ENCODE data around the gene NPTX2. TPM values are rescaled to one million over a fixed set of nuclear protein-coding genes. Genes with fewer than 3 reads are reported as not detected.
A peak's percentile ranks its signal among the peaks of the same experiment; 100 is the strongest.

The NPTX2 gene
- total RNA-seq, 1 donor from 2014 or later = 5.6 TPM

DNA sequence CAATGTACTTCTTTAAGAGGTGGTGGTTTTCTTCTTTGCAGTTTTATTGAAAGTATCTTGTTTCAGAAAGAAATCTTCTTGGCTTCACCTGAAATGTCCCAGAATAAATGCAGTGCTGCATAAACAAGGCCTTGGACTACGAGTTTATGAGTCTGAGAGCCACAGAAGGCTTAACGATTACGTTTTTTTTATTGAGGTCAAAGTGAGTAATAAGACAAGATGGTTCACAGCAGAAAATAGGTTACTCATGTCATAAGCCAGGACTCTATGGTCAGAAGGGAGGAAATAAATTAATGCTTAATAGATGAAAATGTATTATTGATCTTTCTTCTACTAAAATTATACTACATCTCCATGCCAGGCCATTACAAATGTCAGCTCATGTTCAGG, 13.7 kb upstream of the NPTX2 start:
- H3K36me3 Mint-ChIP-seq = no peaks in the 10 kb centered on the region
- H3K27ac Mint-ChIP-seq = no peak overlapping the region
- Histone ChIP-seq H3K27me3 (peaks cover 23% of the 10 kb centered on the region), H3K4me2 (no peak overlapping the region), H3K9me3 (ENCODE audit: low read depth) (no peaks in the 10 kb centered on the region), H3K27ac (no peak overlapping the region), H3K9ac (no peak overlapping the region), H3K79me2 (ENCODE audit: low read depth) (no peaks in the 10 kb centered on the region), H3K36me3 (no peaks in the 10 kb centered on the region), H3K4me1 (peaks cover 8% of the 10 kb centered on the region), H2AFZ (replicated peaks) (no peak overlapping the region), H4K20me1 (ENCODE audit: low read depth) (no peaks in the 10 kb centered on the region), H3F3A (ENCODE audit: low read depth) (no peaks in the 10 kb centered on the region), H3K4me3 (no peak overlapping the region)
- no peaks in the 10 kb centered on the region for H3K9me3 Mint-ChIP-seq
- no peak overlapping the region for H3K4me3 Mint-ChIP-seq
- H3K27me3 Mint-ChIP-seq (ENCODE audit: insufficient read depth, low read depth) = peaks cover 2% of the 10 kb centered on the region
- TF ChIP-seq EZH2 (IDR thresholded peaks at IDR 0.05) (no peak), EZH2phosphoT487 (IDR thresholded peaks at IDR 0.05) (no peak)
- TF ChIP-seq, protein P1, sequence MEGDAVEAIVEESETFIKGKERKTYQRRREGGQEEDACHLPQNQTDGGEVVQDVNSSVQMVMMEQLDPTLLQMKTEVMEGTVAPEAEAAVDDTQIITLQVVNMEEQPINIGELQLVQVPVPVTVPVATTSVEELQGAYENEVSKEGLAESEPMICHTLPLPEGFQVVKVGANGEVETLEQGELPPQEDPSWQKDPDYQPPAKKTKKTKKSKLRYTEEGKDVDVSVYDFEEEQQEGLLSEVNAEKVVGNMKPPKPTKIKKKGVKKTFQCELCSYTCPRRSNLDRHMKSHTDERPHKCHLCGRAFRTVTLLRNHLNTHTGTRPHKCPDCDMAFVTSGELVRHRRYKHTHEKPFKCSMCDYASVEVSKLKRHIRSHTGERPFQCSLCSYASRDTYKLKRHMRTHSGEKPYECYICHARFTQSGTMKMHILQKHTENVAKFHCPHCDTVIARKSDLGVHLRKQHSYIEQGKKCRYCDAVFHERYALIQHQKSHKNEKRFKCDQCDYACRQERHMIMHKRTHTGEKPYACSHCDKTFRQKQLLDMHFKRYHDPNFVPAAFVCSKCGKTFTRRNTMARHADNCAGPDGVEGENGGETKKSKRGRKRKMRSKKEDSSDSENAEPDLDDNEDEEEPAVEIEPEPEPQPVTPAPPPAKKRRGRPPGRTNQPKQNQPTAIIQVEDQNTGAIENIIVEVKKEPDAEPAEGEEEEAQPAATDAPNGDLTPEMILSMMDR (IDR thresholded peaks at IDR 0.05) = no peak
- H3K4me1 Mint-ChIP-seq = no peaks in the 10 kb centered on the region
- no peak for DNase-seq (ENCODE audit: low spot score)

DNA sequence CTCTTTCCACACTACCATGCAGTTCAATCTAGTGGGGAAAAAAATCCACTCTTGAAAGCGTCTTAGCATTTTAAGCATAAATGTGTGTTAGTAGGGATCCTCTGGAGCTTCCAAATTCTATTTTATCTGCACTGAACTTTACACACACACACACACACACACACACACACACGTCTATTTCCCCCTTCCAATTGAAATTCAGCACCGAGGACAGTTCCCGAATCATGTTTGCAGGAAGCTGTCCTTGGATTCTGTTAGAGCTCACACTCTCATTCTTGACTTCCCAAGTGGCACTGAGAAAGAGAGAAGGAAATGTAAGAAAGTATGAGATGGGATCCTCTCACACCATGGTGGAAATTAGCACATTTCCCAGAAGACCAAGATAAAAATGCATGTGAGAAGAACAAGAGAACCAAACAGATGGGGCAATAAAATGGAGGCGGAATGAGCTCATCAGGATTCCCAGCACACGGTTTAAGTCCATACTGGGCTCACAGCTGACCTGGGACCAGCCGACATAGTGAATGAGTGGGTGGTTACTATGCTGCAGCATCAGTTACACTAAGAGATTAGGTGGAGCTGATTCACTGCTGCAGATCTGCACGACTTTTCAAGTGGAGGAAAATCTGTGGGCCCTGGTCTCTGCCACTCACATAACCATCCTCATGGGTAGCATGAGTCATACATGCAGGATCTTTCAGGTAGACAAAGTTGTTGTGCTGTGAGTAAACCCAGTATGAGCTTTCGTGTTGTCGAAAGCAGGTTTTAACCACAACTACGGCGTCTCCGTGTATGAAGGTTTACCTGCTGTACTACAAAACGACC, 3.3 kb upstream of the NPTX2 start:
- H3K27me3 ChIP-seq = peaks cover 100% of the 10 kb centered on the region
- peaks cover 7% of the 10 kb centered on the region for H3K4me1 Mint-ChIP-seq

DNA sequence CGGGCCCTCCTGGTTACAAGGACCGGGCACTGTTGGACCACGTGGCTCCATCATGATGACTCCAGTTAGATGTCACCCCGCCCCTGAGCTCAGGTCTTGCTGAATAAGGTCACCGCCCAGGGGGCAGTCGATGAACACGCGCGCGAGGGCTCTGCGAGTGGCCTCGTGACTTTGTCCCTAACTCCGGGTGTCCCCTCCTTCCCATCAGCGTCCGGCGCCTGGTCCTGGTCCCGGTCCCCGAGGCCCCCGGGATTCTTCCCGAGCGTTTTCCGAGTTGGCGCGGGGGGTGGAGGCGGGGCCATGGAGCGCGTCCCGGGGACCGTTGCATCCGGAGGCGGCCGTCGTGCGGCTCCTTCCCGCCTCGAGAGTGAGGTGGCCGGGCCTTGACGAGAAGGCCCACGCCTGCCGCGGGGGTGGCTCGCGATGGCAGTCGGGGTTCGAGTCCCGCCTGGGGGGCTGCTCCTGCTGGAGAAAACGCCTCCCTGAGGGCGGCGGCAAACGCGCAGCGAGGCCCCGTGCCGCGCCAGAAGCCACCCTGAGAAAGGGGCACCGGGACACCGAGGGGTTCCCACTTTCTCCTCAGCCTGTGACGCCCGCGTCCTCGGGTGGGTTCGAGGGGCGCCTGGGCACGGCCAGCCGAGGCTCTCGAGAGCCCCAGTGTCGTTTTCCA, 569 bp upstream of the NPTX2 start:
- peaks cover 100% of the 10 kb centered on the region for H3K27me3 ChIP-seq
- H4K20me1 ChIP-seq (ENCODE audit: low read depth) = peaks cover 54% of the 10 kb centered on the region
- no peaks in the 10 kb centered on the region for H3K9me3 Mint-ChIP-seq
- no peaks in the 10 kb centered on the region for H3K9me3 ChIP-seq (ENCODE audit: low read depth)
- peak overlapping the region; percentile 70 for H2AFZ ChIP-seq (replicated peaks)
- peaks cover 3% of the 10 kb centered on the region for H3K36me3 Mint-ChIP-seq
- TF ChIP-seq EZH2phosphoT487 (IDR thresholded peaks at IDR 0.05) = peak; percentile 31
- TF ChIP-seq EZH2 (IDR thresholded peaks at IDR 0.05) = peak; percentile 59
- TF ChIP-seq, protein P1 (IDR thresholded peaks at IDR 0.05) = no peak
- no peak overlapping the region for H3K9ac ChIP-seq
- H3K4me1 ChIP-seq = peaks cover 21% of the 10 kb centered on the region
- peaks cover 24% of the 10 kb centered on the region for H3F3A ChIP-seq (ENCODE audit: low read depth)
- peak overlapping the region; percentile 44 for H3K4me3 ChIP-seq
- peaks cover 24% of the 10 kb centered on the region for H3K4me1 Mint-ChIP-seq
- no peaks in the 10 kb centered on the region for H3K36me3 ChIP-seq
- peak overlapping the region; percentile 90 for H3K4me2 ChIP-seq
- peak; percentile 51 for DNase-seq (ENCODE audit: low spot score)
- H3K27ac ChIP-seq = no peak overlapping the region
- no peaks in the 10 kb centered on the region for H3K79me2 ChIP-seq (ENCODE audit: low read depth)
- H3K27ac Mint-ChIP-seq = no peak overlapping the region
- peaks cover 37% of the 10 kb centered on the region for H3K27me3 Mint-ChIP-seq (ENCODE audit: insufficient read depth, low read depth)
- H3K4me3 Mint-ChIP-seq = peak overlapping the region; percentile 67

More for the DNA sequence above, 3.3 kb upstream of the NPTX2 start:
- peak; percentile 87 for DNase-seq (ENCODE audit: low spot score)
- TF ChIP-seq EZH2 (IDR thresholded peaks at IDR 0.05) (no peak), EZH2phosphoT487 (IDR thresholded peaks at IDR 0.05) (no peak)
- TF ChIP-seq, protein P1 (IDR thresholded peaks at IDR 0.05) = no peak
- Histone ChIP-seq H3K9ac (no peak overlapping the region), H3K9me3 (ENCODE audit: low read depth) (no peaks in the 10 kb centered on the region), H3F3A (ENCODE audit: low read depth) (peaks cover 13% of the 10 kb centered on the region), H2AFZ (replicated peaks) (no peak overlapping the region), H3K27ac (no peak overlapping the region), H3K4me1 (peaks cover 12% of the 10 kb centered on the region), H3K4me2 (no peak overlapping the region), H3K4me3 (no peak overlapping the region), H3K36me3 (no peaks in the 10 kb centered on the region), H3K79me2 (ENCODE audit: low read depth) (no peaks in the 10 kb centered on the region), H4K20me1 (ENCODE audit: low read depth) (peaks cover 27% of the 10 kb centered on the region)
- no peak overlapping the region for H3K27ac Mint-ChIP-seq
- no peak overlapping the region for H3K4me3 Mint-ChIP-seq
- no peaks in the 10 kb centered on the region for H3K36me3 Mint-ChIP-seq
- H3K9me3 Mint-ChIP-seq = no peaks in the 10 kb centered on the region
- peaks cover 32% of the 10 kb centered on the region for H3K27me3 Mint-ChIP-seq (ENCODE audit: insufficient read depth, low read depth)

Data from neural progenitor cell (in vitro differentiated cells).